HG03280 (cell line): ENCODE measurements around the gene RPS19.

Experiments used
- ATAC-seq: cut with Tn5 transposase; IDR thresholded peaks from one replicate; pipeline ENCODE4 v1.9.1; 2021; ENCODE audit warnings: mild to moderate bottlenecking, moderate library complexity; ENCODE audit not compliant: unreplicated experiment

RPS19 gene

GRCh38 chr19:41897181-41897580, 37.1 kb downstream of the RPS19 start:
- no peak for ATAC-seq

- ATAC-seq: no peak
Observed at GRCh38 chr19:41897820-41898219, 37.8 kb downstream of the RPS19 start.

- ATAC-seq: no peak
Observed at GRCh38 chr19:41898235-41898634, 38.2 kb downstream of the RPS19 start.

GRCh38 chr19:41901707-41902360, 41.8 kb downstream of the RPS19 start:
- no peak for ATAC-seq

- no peak for ATAC-seq
Observed at GRCh38 chr19:41902594-41902993, 42.5 kb downstream of the RPS19 start.

GRCh38 chr19:41903193-41903953, 43.3 kb downstream of the RPS19 start:
- no peak for ATAC-seq

GRCh38 chr19:41904118-41904870, 44.2 kb downstream of the RPS19 start:
- no peak for ATAC-seq

- ATAC-seq: no peak
Observed at GRCh38 chr19:41905273-41906002, 45.4 kb downstream of the RPS19 start.

GRCh38 chr19:41906271-41906670, 46.2 kb downstream of the RPS19 start:
- ATAC-seq: no peak

- no peak for ATAC-seq
Observed at GRCh38 chr19:41906916-41907680, 47.0 kb downstream of the RPS19 start.

GRCh38 chr19:41907994-41908615, 48.0 kb downstream of the RPS19 start:
- ATAC-seq: no peak

- no peak for ATAC-seq
Observed at GRCh38 chr19:41908724-41909464, 48.8 kb downstream of the RPS19 start.

GRCh38 chr19:41909706-41910105, 49.7 kb downstream of the RPS19 start:
- no peak for ATAC-seq

- ATAC-seq: no peak
Observed at GRCh38 chr19:41910240-41910991, 50.4 kb downstream of the RPS19 start.

GRCh38 chr19:41910992-41911888, 51.2 kb downstream of the RPS19 start:
- no peak for ATAC-seq

GRCh38 chr19:41911889-41912731, 52.1 kb downstream of the RPS19 start:
- ATAC-seq: no peak
